Measurements from ENCODE around the gene AVPR2.

Gene AVPR2

DNA sequence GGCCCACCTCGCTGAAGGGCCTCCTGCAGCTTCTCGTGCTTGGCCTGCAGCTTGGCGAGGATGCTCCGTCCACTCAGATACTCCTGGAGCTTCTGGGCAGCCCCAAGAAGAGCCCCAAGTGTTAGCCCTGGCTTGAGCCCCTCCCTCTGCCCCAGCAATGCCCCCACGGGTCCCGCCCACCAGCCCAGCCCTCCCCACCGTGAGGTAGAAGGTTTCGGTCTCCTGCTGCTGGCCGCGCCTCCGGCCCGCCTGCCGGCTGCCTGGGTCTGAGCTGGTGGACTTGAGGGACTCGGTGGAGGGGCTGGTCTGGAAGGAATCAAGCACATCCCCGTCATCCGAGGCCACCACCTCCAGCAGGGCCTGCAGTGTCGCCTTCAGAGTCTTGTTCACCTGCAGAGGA, 8.7 kb downstream of the AVPR2 start:
- no peak for DNase-seq (ENCODE audit: low read depth)
- H3K4me3 ChIP-seq (ENCODE audit: low read length): no peak overlapping the region
- TF ChIP-seq, protein P1, sequence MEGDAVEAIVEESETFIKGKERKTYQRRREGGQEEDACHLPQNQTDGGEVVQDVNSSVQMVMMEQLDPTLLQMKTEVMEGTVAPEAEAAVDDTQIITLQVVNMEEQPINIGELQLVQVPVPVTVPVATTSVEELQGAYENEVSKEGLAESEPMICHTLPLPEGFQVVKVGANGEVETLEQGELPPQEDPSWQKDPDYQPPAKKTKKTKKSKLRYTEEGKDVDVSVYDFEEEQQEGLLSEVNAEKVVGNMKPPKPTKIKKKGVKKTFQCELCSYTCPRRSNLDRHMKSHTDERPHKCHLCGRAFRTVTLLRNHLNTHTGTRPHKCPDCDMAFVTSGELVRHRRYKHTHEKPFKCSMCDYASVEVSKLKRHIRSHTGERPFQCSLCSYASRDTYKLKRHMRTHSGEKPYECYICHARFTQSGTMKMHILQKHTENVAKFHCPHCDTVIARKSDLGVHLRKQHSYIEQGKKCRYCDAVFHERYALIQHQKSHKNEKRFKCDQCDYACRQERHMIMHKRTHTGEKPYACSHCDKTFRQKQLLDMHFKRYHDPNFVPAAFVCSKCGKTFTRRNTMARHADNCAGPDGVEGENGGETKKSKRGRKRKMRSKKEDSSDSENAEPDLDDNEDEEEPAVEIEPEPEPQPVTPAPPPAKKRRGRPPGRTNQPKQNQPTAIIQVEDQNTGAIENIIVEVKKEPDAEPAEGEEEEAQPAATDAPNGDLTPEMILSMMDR (conservative IDR thresholded peaks at IDR 0.05; ENCODE audit: low read depth, low read length): no peak

DNA sequence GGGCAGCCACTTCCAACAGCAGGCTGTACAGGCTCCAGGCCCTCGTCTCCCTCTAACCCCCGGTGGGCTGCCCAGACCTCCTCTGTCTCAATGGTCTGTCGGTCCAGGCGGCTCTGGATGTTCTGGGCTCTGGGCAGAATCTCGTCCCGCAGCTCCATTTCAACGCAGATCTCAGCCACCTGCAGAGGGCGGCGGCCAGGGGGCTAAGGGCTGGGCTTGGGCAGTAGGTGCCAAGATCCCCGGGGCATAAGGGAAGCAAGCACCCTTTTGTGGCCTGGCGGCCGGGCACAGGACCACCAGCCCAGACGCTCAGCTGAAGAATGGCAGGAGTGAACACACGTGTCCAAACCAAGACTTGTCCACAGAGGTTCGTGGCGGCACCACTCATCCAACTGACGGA, 9.2 kb downstream of the AVPR2 start:
- H3K4me3 ChIP-seq (ENCODE audit: low read length): no peak overlapping the region
- DNase-seq (ENCODE audit: low read depth): no peak
- TF ChIP-seq, protein P1 (conservative IDR thresholded peaks at IDR 0.05; ENCODE audit: low read depth, low read length): no peak

DNA sequence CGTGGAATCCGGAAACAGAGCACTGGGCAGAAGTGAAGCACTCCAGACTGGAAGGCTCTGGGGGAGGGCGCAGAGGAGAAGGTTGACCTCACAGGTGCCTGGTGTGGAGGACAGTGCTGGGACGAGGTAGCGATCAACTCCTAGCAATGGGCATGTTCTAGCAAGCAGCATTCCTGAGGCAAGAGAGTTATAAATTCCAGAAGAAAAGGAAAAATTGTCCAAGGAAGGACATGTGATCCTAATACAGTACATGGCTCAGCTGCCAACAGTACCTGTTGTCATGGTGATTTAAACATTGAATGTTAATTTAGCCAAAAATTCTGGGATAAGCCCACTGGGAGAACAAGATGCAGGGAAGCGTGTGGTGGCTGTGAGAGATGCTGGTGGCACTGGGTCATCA, 13.4 kb downstream of the AVPR2 start:
- TF ChIP-seq, protein P1 (conservative IDR thresholded peaks at IDR 0.05; ENCODE audit: low read depth, low read length): no peak
- no peak for DNase-seq (ENCODE audit: low read depth)
- no peak overlapping the region for H3K4me3 ChIP-seq (ENCODE audit: low read length)

DNA sequence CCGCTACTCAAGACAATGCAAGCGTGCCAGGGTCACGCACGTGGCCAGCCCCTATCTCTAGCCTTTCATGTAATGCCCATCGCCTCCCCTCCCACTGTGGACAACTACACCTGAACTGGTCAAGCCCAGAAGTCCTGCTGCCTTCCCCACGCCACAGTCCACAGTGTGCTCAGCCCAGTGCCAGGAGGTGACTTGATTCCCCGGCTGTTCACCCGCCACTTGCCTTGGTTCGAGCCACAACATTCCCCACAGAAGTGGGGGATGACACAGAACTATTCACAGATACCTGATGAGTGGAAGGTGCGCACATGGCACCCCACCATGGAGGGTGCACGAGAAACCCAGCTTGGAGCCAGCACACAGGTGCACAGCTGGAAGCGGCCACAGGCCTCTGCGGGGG, 14.8 kb downstream of the AVPR2 start:
- H3K4me3 ChIP-seq (ENCODE audit: low read length): no peak overlapping the region
- DNase-seq (ENCODE audit: low read depth): no peak
- TF ChIP-seq, protein P1 (conservative IDR thresholded peaks at IDR 0.05; ENCODE audit: low read depth, low read length): no peak

DNA sequence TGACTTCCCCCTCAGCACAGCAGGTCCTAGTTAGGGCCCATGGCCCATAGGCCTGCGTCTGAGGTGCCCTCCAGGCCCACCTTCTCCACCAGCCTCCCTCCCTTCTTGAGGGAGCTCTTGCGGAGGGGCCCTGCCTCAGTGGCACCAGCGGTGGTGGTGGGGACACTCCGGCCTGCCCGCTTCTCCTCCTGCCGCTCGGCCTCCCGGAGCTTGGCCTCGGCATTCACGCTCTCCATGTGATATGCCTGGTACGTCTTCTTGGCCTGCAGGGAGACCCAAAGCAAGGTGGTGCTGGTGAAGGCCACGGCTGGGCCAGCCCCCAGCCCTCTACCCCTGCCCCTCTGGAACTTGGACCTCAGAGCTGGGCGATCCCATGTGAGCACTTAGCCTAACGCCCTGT, 16.1 kb downstream of the AVPR2 start:
- DNase-seq (ENCODE audit: low read depth): no peak
- H3K4me3 ChIP-seq (ENCODE audit: low read length): no peak overlapping the region
- TF ChIP-seq, protein P1 (conservative IDR thresholded peaks at IDR 0.05; ENCODE audit: low read depth, low read length): no peak

DNA sequence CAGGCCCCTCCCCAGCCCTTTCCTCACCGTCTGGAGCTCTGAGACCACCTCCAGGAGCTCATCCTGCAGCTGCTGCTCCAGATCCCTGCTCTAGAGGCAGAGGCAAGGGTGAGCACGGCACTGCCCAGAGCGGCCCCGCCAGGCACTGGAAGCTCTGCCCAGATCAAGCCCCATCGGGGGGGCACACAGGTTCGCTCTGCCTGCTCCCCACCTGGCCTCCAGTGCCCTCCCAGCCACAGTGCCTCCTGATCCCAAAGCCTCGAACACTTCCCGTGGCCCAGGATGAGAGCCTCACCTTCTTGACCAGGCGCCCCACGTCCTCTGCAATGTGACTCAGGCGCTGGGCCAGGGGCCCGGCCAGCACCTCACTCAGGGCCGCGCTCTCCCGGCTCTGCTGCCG, 16.6 kb downstream of the AVPR2 start:
- TF ChIP-seq, protein P1 (conservative IDR thresholded peaks at IDR 0.05; ENCODE audit: low read depth, low read length): no peak
- DNase-seq (ENCODE audit: low read depth): no peak
- H3K4me3 ChIP-seq (ENCODE audit: low read length): no peak overlapping the region

DNA sequence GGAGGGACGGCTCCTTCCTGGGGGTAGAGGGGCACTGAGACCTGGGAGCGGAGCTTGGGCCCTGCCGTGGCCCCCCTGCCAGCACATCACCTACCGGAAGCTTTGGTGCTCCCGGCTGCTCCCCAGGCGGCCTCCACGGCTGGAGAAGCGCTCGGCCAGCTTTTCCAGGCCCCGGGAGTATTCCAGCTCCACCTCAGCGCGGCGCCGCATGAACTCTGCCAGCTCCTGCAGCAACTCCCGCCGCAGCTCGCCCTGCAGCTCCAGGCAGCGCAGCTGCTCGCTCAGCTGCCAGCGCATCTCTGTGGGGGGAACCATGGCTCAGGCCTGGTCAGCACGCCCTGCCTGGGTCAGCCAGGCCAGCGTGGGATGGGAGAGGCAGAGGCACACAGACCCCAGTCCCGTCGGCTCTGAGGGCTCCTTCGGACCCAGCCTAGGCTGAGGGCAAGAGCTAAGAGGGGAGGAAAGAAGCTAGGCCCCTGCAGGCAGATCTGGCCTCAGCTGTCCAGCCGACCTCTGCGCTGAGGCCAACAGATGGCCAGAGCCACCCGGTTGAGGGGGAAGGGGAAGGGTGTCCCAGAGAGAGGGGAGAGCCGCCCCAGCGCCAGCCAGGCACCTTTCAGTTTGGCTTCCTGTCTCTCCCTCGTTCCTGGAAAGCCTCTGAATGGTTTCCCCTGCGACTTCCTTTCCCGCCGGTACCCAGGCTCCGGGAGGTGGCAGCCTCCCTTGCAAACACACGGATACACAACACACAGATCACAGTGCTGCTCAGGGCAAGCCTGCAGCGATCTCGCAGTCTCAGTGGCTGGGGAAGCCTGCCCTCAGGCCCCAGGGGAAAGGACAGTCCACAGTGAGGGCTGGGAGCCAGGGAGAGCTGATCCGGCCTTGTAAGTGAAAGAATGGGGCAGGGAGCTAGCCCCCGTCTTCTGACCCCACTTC, 17.3 kb downstream of the AVPR2 start:
- H3K4me3 ChIP-seq (ENCODE audit: low read length): no peak overlapping the region
- no peak for DNase-seq (ENCODE audit: low read depth)
- TF ChIP-seq, protein P1 (conservative IDR thresholded peaks at IDR 0.05; ENCODE audit: low read depth, low read length): no peak

All from retinal pigment epithelial cell (primary cell).